MG63 (cell line): ENCODE results near the gene COTL1. TPM values are rescaled to one million over a fixed set of nuclear protein-coding genes. Genes with fewer than 3 reads are reported as not detected.
A peak's percentile ranks its signal among the peaks of the same experiment; 100 is the strongest.
"Not testable (repeated sequence)": the region's sequence is repeated elsewhere in the genome, so short reads cannot be mapped to it uniquely, and the experiment has no call there.

Experiments used
- DNase-seq: peaks from one replicate; pipeline ENCODE4 v3.0.0-alpha.2; 2020
- H3K27me3 ChIP-seq: fragments of 250-450 bp; sonication (Bioruptor Pico); 2 replicates; pipeline ENCODE4 v1.5.1; 2020; ENCODE audit warnings: mild to moderate bottlenecking, moderate library complexity
- H3K36me3 ChIP-seq: fragments of 250-450 bp; sonication (Bioruptor Pico); 2 replicates; pipeline ENCODE4 v1.5.1; 2020; ENCODE audit warnings: mild to moderate bottlenecking, moderate library complexity
- H3K4me3 ChIP-seq: fragments of 250-450 bp; sonication (Bioruptor Pico); 2 replicates; pipeline ENCODE4 v1.5.1; 2020; ENCODE audit warnings: mild to moderate bottlenecking, moderate library complexity
- H3K9me3 ChIP-seq: fragments of 250-450 bp; sonication (Bioruptor Pico); 2 replicates; pipeline ENCODE4 v1.5.1; 2020; ENCODE audit warnings: mild to moderate bottlenecking, moderate library complexity
- total RNA-seq: library from RNA; depleted of rRNA; stranded (reverse); fragments of >200 nt; shearing (Covaris generic); gene quantifications from 2 replicates; pipeline ENCODE4 v1.2.3, GENCODE V29; 2014; ENCODE audit warnings: low replicate concordance

Gene COTL1
- total RNA-seq, 1 experiment from 2014 or later, result 175 TPM

DNA sequence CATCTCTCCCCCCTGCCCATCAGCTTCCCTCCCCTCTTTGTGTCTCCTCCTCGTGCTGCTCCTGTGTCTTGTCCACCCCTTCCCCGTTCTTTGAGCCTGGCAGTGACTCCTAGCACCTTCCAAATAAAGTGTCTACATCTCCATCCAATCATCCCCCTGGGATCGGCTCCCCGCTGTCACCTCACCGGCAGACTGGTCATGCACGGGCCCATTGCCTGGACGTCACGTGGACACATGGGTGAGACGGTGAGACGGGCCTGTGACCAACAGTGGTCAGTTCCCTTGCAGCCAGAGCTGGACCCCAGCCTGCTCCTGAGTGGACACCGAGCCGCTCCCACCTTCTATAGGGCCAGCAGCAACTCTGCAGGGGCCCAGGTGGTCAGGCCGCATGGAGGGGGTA lies 46.4 kb downstream of the COTL1 start:
- no peaks in the 10 kb centered on the region for H3K27me3 ChIP-seq
- no peak overlapping the region for H3K4me3 ChIP-seq
- DNase-seq, result no peak
- peaks cover 13% of the 10 kb centered on the region for H3K36me3 ChIP-seq
- peaks cover 3% of the 10 kb centered on the region; the same call in 1 of the 2 replicates for H3K9me3 ChIP-seq

DNA sequence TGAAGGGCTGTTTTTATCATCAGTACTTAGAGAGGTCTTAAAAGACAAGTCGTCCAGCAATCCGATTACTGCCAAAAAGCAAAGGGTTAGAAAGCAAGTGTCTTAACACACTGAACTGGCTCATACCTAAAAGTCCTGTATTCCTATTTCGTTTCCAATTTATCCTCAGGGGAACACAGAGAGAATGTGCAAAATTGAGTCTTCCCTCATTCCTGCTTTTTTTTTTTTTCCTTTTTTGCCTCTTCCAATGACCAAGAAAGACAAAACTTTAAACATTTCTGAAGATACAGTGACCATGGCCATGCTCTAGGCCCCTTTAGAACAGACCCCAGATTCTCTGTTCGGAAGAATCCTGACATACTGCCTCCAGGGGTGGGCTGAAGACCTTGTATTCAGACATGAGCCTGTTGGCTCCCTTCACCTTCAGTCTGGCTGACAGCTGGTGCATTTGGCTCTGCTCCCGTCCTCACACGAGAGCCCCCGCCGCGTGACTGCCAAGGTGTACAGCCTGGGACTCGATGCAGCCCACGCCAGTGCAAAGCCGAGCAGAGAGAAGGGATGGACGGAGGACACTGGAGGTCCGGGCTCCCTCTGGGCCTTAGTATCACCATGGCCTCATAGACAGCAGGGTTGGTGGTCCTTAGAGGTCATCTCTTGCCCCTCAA lies 47.0 kb downstream of the COTL1 start:
- H3K4me3 ChIP-seq, result no peak overlapping the region
- no peak for DNase-seq
- peaks cover 3% of the 10 kb centered on the region; the same call in 1 of the 2 replicates for H3K9me3 ChIP-seq
- peaks cover 17% of the 10 kb centered on the region for H3K36me3 ChIP-seq
- H3K27me3 ChIP-seq, result no peaks in the 10 kb centered on the region

DNA sequence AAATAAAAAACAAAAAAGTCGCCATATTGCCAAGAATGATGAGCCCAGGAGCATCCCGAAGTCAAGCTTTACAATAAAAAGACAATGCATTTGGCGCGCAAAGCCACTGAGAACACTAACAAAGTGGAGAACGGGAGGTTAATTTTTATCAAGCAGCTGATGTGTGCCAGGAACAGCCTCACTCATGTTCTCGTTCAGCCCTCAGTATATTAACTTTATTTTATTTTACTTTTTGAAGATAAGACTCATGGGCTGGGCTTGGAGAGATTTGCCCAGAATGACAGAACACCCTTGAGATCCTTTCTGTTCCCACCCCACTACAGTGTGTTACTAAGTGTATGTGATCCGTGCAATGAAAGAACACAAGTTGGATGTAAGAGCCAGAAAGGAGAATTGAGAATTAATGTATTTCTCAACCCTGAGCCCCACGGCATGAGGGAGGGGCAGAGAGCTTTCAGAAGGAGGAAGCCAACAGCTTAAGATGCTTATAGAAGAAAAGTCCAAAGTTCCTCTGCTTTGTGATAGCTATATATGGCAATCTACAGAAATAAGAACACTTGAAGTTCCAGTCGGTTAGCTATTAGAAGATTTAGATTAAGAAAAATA lies 48.4 kb downstream of the COTL1 start:
- Histone ChIP-seq H3K9me3 (peaks cover 3% of the 10 kb centered on the region; the same call in 1 of the 2 replicates), H3K36me3 (peaks cover 19% of the 10 kb centered on the region), H3K27me3 (no peaks in the 10 kb centered on the region), H3K4me3 (no peak overlapping the region)
- no peak for DNase-seq

DNA sequence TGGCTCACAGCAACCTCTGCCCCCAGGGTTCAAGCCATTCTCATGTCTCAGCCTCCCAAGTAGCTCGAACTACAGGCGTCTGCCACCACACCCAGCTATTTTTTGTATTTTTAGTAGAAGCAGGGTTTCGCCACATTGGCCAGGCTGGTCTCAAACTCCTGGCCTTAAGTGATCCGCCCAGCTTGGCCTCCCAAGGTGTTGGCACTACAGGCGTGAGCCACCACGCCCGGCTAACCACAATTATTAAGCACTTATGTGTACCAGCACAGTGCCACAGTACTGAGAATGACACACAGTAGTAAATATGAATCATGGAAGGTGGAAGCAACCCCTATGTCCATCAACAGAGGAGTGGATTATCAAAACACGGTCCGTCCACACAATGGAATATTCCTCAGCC lies 49.8 kb downstream of the COTL1 start:
- Histone ChIP-seq H3K9me3 (peaks cover 3% of the 10 kb centered on the region; the same call in 1 of the 2 replicates), H3K4me3 (no peak overlapping the region), H3K27me3 (no peaks in the 10 kb centered on the region), H3K36me3 (peaks cover 13% of the 10 kb centered on the region)
- no peak for DNase-seq

DNA sequence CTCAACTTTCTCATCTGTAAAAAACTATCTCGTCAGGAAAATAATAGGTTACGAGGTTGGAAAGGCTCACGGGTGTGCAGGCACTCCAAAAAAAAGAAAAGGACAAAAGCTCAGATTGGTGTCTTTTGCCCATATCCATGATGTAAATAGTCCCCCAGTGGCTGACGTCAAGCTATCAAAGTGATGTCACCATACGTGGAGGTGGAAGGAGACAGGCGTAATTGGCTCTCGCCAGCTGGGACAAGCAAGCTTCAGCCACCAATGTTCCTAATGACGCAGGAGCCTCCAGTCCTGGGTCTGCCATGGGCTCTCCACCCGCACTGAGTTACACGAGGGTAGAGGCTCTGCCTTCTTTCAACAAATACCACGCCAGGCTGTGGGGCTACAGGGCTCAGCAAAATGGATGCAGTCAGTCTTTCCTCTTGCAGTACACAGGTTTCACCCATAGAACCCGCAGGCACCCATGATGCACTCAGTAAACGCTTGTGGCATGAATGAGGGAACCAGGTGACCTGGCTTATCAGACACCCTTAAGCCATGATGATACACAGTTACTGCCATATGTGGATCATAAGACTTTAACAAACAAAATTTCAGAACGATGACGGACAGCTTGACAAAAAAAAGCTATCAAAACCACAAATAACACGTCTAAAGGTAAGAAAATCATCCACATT lies 50.5 kb downstream of the COTL1 start:
- no peak overlapping the region for H3K4me3 ChIP-seq
- H3K27me3 ChIP-seq, result no peaks in the 10 kb centered on the region
- H3K36me3 ChIP-seq, result peaks cover 12% of the 10 kb centered on the region
- DNase-seq, result no peak
- H3K9me3 ChIP-seq, result peaks cover 3% of the 10 kb centered on the region; the same call in 1 of the 2 replicates

DNA sequence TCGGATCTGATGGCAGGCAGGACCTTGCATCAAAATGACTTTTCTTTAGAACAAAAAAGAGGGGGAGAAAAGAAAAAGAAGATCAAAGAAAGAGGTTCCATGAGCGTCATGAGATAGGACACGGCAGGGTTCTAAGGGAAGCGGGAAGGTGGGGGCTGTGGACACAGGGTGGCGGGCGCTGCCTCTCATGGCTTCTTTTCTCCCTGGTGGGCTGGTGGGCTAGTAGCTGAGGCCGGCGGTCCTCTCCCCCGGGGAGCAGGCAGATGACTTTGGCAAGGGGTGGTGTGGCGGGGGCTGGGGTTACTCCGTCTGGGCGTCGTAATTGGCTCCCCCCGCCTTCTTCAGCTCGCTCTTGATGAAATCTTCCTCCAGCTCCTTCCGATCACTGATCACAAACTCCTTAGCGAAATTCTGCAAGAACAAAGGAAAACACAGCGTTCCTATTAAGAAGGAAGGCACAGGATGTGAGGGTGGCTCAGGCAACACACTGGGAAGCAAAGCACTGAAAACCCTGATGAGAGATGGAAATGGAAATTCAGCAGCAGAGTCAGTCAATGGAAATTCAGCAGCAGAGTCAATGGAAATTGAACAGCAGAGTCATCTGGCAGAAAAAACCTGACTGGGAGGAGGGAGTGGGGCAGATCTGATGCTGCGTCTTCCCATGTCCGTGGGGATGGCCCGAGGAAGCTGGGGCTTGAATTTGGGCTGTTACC lies 51.2 kb downstream of the COTL1 start:
- Histone ChIP-seq H3K27me3 (no peaks in the 10 kb centered on the region), H3K36me3 (peaks cover 8% of the 10 kb centered on the region), H3K9me3 (peaks cover 3% of the 10 kb centered on the region; the same call in 1 of the 2 replicates), H3K4me3 (no peak overlapping the region)
- no peak for DNase-seq

DNA sequence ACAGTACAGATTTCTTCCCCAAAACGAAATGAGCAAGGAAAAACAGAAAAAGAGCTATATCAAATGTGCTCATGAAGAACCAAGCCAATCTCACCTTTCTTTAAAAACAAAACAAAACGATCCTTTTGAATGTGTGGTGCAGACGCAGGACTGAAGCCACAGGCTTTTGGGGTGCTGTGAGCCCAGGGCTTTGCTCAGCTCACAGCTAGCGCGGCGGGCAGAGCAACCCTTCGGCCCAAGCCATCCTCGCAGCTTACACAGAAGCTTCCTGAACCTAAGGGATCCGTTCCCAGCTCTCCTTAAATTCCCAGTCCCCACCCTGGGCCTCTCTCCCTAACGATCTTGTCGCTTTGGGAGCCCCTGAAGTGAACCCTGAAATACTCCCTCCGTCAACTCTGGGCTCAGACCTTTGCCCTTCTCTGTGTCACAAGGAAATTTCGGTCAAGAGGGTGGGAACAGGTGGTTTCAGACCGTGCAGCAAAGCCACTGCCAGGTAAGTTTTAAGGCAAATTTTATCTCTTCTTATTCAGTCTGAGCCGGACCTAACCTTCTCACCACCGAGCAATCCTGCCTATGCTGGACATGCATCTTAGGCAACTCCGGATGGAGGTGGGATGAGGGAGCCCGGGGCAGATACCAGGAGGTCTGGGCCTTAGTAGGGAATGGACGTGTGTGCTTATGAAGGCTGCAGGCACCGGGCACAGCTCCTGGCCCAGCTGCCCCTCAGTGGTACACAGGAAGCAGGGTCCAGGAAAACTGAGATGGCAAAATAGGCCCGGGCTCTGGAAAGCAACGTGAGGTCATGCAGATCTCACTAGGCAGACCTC lies 52.0 kb downstream of the COTL1 start:
- Histone ChIP-seq H3K4me3 (no peak overlapping the region), H3K36me3 (peaks cover 8% of the 10 kb centered on the region), H3K27me3 (no peaks in the 10 kb centered on the region), H3K9me3 (peaks cover 3% of the 10 kb centered on the region; the same call in 1 of the 2 replicates)
- no peak for DNase-seq

DNA sequence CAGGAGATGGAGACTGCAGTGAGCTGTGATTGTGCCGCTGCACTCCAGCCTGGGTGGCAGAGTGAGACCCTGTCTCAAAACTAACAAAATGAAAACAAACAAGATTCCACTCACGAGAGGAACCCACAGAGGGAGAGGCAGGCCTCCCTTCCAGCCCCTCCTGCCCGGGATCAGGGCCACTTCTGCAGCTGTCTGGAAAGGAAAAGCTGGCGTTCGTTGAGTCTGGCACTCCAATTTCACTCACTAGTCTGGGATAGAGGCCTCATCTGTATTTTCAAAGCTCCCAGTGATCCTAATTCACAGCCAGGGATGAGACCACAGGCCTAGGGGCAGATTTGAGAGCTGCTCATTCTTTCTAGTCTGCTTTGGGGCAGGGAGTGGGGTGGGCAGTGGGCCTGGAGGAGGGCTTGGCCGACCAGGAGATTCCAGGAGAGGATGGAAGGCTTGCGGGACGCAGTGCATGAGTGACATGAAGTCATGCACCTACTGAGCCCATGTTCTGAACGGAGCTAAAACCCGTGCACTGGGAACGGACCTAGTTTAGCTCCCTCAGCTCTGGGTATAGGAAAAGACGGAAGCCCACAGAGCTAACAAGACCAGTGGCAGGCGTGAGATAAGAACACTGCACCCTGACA lies 54.0 kb downstream of the COTL1 start:
- no peaks in the 10 kb centered on the region for H3K27me3 ChIP-seq
- peaks cover 8% of the 10 kb centered on the region; the same call in 1 of the 2 replicates for H3K36me3 ChIP-seq
- no peak for DNase-seq
- no peak overlapping the region for H3K4me3 ChIP-seq
- H3K9me3 ChIP-seq, result no peaks in the 10 kb centered on the region

DNA sequence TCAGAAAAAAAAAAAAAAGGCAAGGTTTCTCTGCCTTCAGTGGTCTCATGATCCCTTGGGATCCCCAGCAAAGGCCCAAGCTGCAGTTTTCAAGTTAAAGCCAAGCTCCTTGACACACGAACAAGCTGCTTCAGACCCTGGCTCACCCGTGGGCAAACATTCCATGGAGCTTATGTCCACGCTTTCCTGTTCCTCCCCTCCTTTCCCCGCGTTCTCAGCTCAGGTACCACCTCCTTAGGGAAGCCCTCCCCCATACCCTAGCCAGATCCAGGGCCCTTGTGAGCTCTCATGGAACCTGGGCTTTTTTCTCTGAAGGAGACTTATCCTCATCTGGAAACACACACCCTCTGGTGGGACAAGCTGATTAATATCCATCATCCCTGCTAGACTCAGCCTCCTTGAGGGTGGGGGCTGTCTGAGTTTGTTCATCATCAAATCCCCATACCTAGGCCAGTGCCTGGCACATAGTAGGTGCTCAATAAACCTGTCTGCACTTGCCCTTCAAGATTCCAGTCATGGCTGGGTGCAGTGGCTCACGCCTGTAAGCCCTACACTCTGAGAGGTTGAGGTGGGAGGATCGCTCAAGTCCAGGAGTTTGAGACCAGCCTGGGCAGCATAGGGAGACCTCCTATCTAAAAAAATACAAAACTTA lies 54.7 kb downstream of the COTL1 start:
- no peak for DNase-seq
- H3K9me3 ChIP-seq, result no peaks in the 10 kb centered on the region
- peaks cover 6% of the 10 kb centered on the region; the same call in 1 of the 2 replicates for H3K36me3 ChIP-seq
- no peaks in the 10 kb centered on the region for H3K27me3 ChIP-seq
- H3K4me3 ChIP-seq, result no peak overlapping the region

DNA sequence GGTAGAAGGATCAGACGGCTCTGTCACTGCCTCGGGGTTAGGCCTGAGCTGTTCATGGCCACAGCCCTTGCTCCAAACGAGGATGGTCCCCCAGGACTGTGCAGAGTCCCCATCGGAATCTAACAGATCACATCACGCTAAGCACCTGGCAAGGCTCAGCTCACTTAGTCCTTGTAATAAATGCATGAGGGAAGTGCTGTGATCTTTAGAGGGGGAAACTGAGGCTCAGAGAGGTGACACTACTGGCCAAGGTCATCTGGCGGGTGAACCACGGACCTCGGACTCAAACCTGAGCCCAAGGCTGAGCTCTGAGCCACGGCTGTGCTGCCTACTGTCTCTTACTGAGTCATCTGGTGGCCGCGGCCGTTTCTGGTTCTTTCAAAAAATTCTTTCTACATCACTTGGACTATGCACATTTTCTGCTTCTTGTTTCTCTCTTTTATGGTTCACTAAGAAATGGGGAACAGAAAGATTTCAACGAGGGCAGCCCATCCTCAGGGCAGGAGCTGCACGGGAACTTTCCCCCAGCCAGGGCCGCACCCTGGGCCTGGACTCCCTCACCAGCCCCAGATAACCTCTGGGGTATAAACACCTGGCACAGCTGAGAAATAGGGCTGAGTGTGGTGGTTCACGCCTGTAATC lies 55.6 kb downstream of the COTL1 start:
- Histone ChIP-seq H3K4me3 (no peak overlapping the region), H3K36me3 (peaks cover 6% of the 10 kb centered on the region; the same call in 1 of the 2 replicates), H3K27me3 (no peaks in the 10 kb centered on the region), H3K9me3 (no peaks in the 10 kb centered on the region)
- DNase-seq, result no peak

DNA sequence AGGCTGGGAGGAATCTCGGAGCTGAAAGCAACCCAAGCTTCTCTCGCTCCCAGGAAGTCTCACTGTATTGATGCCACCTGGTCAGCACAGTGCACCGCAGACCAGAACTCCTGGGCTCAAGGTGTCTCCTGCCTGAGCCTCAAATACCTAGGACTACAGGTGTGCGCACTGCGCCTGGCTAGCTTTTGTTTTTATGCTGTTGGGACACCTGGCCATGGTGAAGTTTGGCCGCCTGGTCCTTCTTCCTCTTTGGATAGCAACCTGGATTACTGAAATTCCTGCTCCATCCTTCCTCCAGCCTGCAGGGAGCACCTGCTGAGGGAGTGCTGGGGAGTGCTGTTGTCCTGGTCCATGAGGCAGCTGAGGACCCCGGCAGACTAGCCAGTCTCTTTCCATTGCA lies 56.6 kb downstream of the COTL1 start:
- peaks cover 5% of the 10 kb centered on the region; the same call in 1 of the 2 replicates for H3K36me3 ChIP-seq
- no peak for DNase-seq
- H3K9me3 ChIP-seq, result no peaks in the 10 kb centered on the region
- H3K27me3 ChIP-seq, result no peaks in the 10 kb centered on the region
- no peak overlapping the region for H3K4me3 ChIP-seq

DNA sequence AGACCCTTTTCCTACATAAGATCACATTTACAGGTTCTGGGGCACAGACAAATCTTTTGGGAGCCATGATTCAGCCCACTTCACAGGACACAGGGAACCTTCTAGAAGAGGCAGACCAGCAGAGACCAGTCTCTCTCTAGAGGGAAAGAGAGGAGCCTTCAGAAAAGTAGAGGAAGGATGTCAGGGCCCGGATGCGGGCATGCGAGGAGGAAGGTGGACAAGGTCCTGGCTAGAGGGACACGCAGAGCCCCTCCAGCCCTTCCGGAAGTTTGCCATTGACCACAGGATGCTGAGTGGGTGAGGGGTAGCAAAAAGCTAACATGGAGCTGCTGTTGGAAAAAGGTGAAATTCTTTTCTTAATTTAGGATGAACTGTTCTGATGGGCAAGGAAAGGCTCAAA lies 57.6 kb downstream of the COTL1 start:
- DNase-seq, result no peak
- no peak overlapping the region for H3K4me3 ChIP-seq
- H3K27me3 ChIP-seq, result no peaks in the 10 kb centered on the region
- no peaks in the 10 kb centered on the region for H3K9me3 ChIP-seq
- no peaks in the 10 kb centered on the region; the same call in 1 of the 2 replicates for H3K36me3 ChIP-seq

DNA sequence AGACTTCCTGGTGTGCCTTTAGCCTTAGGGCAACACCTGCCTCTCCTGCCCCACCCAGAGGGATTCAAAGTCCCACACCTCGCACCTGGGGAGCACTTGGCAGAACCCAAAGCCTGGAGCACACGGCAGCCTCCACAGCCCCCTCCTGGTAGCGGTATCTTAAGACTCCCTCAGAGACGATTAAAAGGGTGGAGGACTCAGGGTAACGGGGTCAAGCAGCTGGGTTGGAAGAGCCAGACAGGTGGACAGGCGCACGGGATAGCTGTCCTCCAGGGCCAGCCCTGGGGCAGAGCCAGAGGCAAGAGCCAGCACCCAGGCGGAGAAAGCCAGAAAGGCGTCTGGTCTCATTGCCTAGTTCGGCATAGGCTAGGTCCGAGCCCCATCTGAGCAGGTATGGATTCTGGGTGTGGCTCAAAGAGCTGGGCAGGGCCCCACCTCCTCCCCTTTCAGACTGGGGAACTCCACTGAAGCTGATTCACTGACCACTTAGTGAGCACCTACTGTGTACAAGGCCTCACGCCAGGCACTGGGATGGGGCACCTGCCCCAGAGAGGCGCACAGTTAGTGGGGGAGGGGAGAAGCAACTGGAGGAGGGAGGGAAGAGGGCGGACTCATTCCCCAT lies 58.5 kb downstream of the COTL1 start:
- no peaks in the 10 kb centered on the region; the same call in 1 of the 2 replicates for H3K36me3 ChIP-seq
- DNase-seq, result no peak
- no peak overlapping the region for H3K4me3 ChIP-seq
- H3K9me3 ChIP-seq, result no peaks in the 10 kb centered on the region
- no peaks in the 10 kb centered on the region for H3K27me3 ChIP-seq

DNA sequence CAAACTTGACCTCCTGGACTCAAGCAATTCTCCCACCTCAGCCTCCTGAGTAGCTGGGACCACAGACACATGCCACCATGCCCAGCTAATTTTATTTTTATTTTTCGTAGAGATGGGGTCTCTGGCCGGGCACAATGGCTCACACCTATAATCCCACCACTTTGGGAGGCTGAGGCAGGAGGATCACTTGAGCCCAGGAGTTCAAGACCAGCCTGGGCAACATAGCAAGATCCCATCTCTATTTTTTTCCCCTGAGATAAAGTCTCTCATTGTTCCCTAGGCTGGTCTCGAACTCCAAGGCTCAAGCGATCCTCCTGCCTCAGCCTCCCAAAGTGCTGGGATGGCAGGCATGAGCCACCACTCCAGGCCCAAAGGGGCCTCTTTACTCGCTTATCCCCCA lies 59.0 kb downstream of the COTL1 start:
- H3K4me3 ChIP-seq, DNase-seq, H3K36me3 ChIP-seq, H3K27me3 ChIP-seq, H3K9me3 ChIP-seq: not testable (repeated sequence)

DNA sequence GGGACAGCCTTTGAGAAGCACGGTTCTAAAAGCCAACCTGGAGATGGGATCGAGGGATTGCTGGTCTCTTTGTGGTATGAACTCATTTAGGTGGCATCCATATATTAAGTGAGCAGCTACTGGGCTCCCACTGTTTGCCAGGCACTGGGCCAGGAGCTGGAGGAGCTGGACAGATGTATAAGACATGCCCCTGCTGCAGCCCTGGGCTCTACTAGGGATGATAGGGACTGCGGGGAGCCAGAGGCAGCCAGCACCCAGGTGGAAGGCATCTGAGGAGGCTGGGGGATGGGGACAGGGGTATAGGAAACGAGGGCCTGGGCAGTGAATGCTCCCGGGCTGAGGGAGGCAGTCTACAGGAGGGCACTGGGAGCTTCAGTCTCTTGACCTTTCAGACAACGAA lies 60.4 kb downstream of the COTL1 start:
- peak; percentile 51 for DNase-seq
- Histone ChIP-seq H3K9me3 (no peaks in the 10 kb centered on the region), H3K27me3 (no peaks in the 10 kb centered on the region), H3K36me3 (no peaks in the 10 kb centered on the region; the same call in 1 of the 2 replicates), H3K4me3 (no peak overlapping the region)
